Fibroblast of lung (primary cell): ENCODE results near the gene MPPED2. TPM values are rescaled to one million over a fixed set of nuclear protein-coding genes. Genes with fewer than 3 reads are reported as not detected.

Source experiments
- DNase-seq, 2 donors: peaks; one replicate each; pipeline versions ENCODE4 v3.0.0 to v3.0.0-alpha.2; 2010; ENCODE audit warnings: low read depth in 2 of 2
- H2AFZ ChIP-seq: 2 replicates; pipeline ENCODE4 v1.5.1; 2012; ENCODE audit warnings: low read length, control low read depth, inconsistent platforms
- H3K27ac ChIP-seq: 2 replicates; pipeline ENCODE4 v1.5.1; 2011; ENCODE audit warnings: low read length, control low read depth; ENCODE audit not compliant: insufficient read depth
- H3K27me3 ChIP-seq: 2 replicates; pipeline ENCODE4 v1.5.1; 2011; ENCODE audit warnings: mild to moderate bottlenecking, low read length; ENCODE audit not compliant: control insufficient read depth, insufficient read depth
- H3K36me3 ChIP-seq: 2 replicates; pipeline ENCODE4 v1.5.1; 2011; ENCODE audit warnings: low read length; ENCODE audit not compliant: control insufficient read depth, insufficient read depth
- H3K4me1 ChIP-seq: 2 replicates; pipeline ENCODE4 v1.5.1; 2011; ENCODE audit warnings: low read length; ENCODE audit not compliant: control insufficient read depth, insufficient read depth; ENCODE audit errors: extremely low read depth
- H3K4me2 ChIP-seq: 2 replicates; pipeline ENCODE4 v1.5.1; 2011; ENCODE audit warnings: low read length, control low read depth; ENCODE audit not compliant: insufficient read depth; ENCODE audit errors: extremely low read depth
- H3K4me3 ChIP-seq, 4 experiments: fragments of 200-600 bp in 1 of 4; sonication (generic) in 1 of 4; replicated peaks in 1 of 4; 2 replicates each; pipeline ENCODE4 v1.5.1; 2011 to 2016; ENCODE audit warnings: low read length in 4 of 4, low read depth in 3 of 4, mild to moderate bottlenecking in 3 of 4, control low read depth in 2 of 4, inconsistent platforms in 1 of 4, mixed read lengths in 1 of 4; ENCODE audit not compliant: insufficient read depth in 1 of 4; ENCODE audit errors: control extremely low read depth in 1 of 4
- H3K79me2 ChIP-seq: 2 replicates; pipeline ENCODE4 v1.5.1; 2012; ENCODE audit warnings: mild to moderate bottlenecking, low read length, inconsistent platforms; ENCODE audit not compliant: control insufficient read depth, insufficient read depth
- H3K9ac ChIP-seq: 2 replicates; pipeline ENCODE4 v1.5.1; 2011; ENCODE audit warnings: mild to moderate bottlenecking, low read length, control low read depth; ENCODE audit not compliant: insufficient read depth
- H3K9me3 ChIP-seq: 2 replicates; pipeline ENCODE4 v1.5.1; 2012; ENCODE audit warnings: low read depth, low read length; ENCODE audit not compliant: control insufficient read depth, insufficient read depth
- H4K20me1 ChIP-seq: 2 replicates; pipeline ENCODE4 v1.5.1; 2011; ENCODE audit warnings: low read length; ENCODE audit not compliant: control insufficient read depth, insufficient read depth; ENCODE audit errors: extremely low read depth
- CTCF ChIP-seq, 2 donors: IDR thresholded peaks in 1 of 2; conservative IDR thresholded peaks in 1 of 2; 1 replicate in 1 of 2; 2 replicates in 1 of 2; pipeline ENCODE4 v1.5.1; 2011 to 2012; ENCODE audit warnings: low read length in 2 of 2, control low read depth in 1 of 2, inconsistent platforms in 1 of 2, low read depth in 1 of 2, mild to moderate bottlenecking in 1 of 2
- EZH2 ChIP-seq: IDR thresholded peaks from 2 replicates; pipeline ENCODE4 v1.5.1; 2012; ENCODE audit warnings: low read length, control low read depth, mild to moderate bottlenecking; ENCODE audit errors: missing control alignments
- polyA plus RNA-seq, 2 donors: library from polyadenylated mRNA; depleted of rRNA in 1 of 2; stranded (reverse) in 1 of 2; unstranded in 1 of 2; fragments of >200 nt; gene quantifications; 2 replicates each; pipeline ENCODE4 v1.2.1, GENCODE V29; 2011 to 2012; ENCODE audit warnings: missing spikeins in 1 of 2
- total RNA-seq: library from RNA; depleted of rRNA; stranded (reverse); fragments of >200 nt; gene quantifications from 2 replicates; pipeline ENCODE4 v1.2.1, GENCODE V29; 2014

Gene MPPED2
- total and polyA plus RNA-seq, 2 donors (not counting 1 experiment from before 2014, with no cell fraction given): under 0.01 to 0.02 TPM

GRCh38 chr11:30543066-30543465 is 43.1 kb downstream of the MPPED2 start:
- TF ChIP-seq EZH2: no peak
- TF ChIP-seq CTCF (conservative IDR thresholded peaks at IDR 0.05 in 1 of 2, IDR thresholded peaks at IDR 0.05 in 1 of 2; ENCODE audit: low read depth in 1 of 2, low read length in 2 of 2): no peak
- Histone ChIP-seq H3K79me2 (no peaks in the 10 kb centered on the region), H3K4me1 (no peaks in the 10 kb centered on the region), H3K27me3 (no peaks in the 10 kb centered on the region), H4K20me1 (no peaks in the 10 kb centered on the region), H3K9ac (no peak overlapping the region), H3K4me2 (no peak overlapping the region), H3K4me3 (no peak overlapping the region), H3K9me3 (no peaks in the 10 kb centered on the region), H3K36me3 (no peaks in the 10 kb centered on the region), H2AFZ (no peak overlapping the region), H3K27ac (no peak overlapping the region)
- no peak for DNase-seq

- no peaks in the 10 kb centered on the region for H3K79me2 ChIP-seq
- TF ChIP-seq EZH2 (no peak), CTCF (conservative IDR thresholded peaks at IDR 0.05 in 1 of 2, IDR thresholded peaks at IDR 0.05 in 1 of 2; ENCODE audit: low read depth in 1 of 2, low read length in 2 of 2) (no peak)
- H2AFZ ChIP-seq: no peak overlapping the region
- no peaks in the 10 kb centered on the region for H3K27me3 ChIP-seq
- H3K4me1 ChIP-seq: no peaks in the 10 kb centered on the region
- DNase-seq: no peak
- H3K4me3 ChIP-seq: no peak overlapping the region
- no peak overlapping the region for H3K4me2 ChIP-seq
- no peaks in the 10 kb centered on the region for H3K36me3 ChIP-seq
- H4K20me1 ChIP-seq: no peaks in the 10 kb centered on the region
- no peaks in the 10 kb centered on the region for H3K9me3 ChIP-seq
- no peak overlapping the region for H3K27ac ChIP-seq
- no peak overlapping the region for H3K9ac ChIP-seq
Observed at GRCh38 chr11:30540781-30541180, 45.4 kb downstream of the MPPED2 start.

GRCh38 chr11:30538251-30538650 is 47.9 kb downstream of the MPPED2 start:
- Histone ChIP-seq H3K4me2 (no peak overlapping the region), H4K20me1 (no peaks in the 10 kb centered on the region)

More at GRCh38 chr11:30538251-30538650, 47.9 kb downstream of the MPPED2 start:
- H3K9me3 ChIP-seq: no peaks in the 10 kb centered on the region
- TF ChIP-seq CTCF (conservative IDR thresholded peaks at IDR 0.05 in 1 of 2, IDR thresholded peaks at IDR 0.05 in 1 of 2; ENCODE audit: low read depth in 1 of 2, low read length in 2 of 2) (no peak), EZH2 (no peak)
- H3K4me1 ChIP-seq: no peaks in the 10 kb centered on the region
- H3K9ac ChIP-seq: no peak overlapping the region
- H3K36me3 ChIP-seq: no peaks in the 10 kb centered on the region
- DNase-seq: no peak
- H3K27me3 ChIP-seq: no peaks in the 10 kb centered on the region
- H3K4me3 ChIP-seq: no peak overlapping the region
- H2AFZ ChIP-seq: no peak overlapping the region
- no peaks in the 10 kb centered on the region for H3K79me2 ChIP-seq
- H3K27ac ChIP-seq: no peak overlapping the region
